ENCODE data around the gene PRR23C.

The PRR23C gene

GRCh38 chr3:139005356-139005993, 39.2 kb downstream of the PRR23C start:
- no peak for DNase-seq (ENCODE audit: low spot score)
- FAIRE-seq, result no peak

- FAIRE-seq, result no peak
- DNase-seq (ENCODE audit: low spot score), result no peak
These were observed 49.0 kb downstream of the PRR23C start for GRCh38 chr3:138995706-138996105.
